ENCODE results near the gene SERPINH1.
A peak's percentile ranks its signal among the peaks of the same experiment; 100 is the strongest.

SERPINH1 gene

GRCh38 chr11:75596914-75597313, 34.9 kb downstream of the SERPINH1 start:
- DNase-seq (ENCODE audit: low spot score), result no peak

- peak; percentile 35 for DNase-seq (ENCODE audit: low spot score)
Observed at GRCh38 chr11:75597636-75598035, 35.6 kb downstream of the SERPINH1 start.

- DNase-seq (ENCODE audit: low spot score), result no peak
Observed at GRCh38 chr11:75598264-75598663, 36.2 kb downstream of the SERPINH1 start.

- no peak for DNase-seq (ENCODE audit: low spot score)
Observed at GRCh38 chr11:75598900-75599299, 36.8 kb downstream of the SERPINH1 start.

GRCh38 chr11:75600356-75600755, 38.3 kb downstream of the SERPINH1 start:
- no peak for DNase-seq (ENCODE audit: low spot score)

- no peak for DNase-seq (ENCODE audit: low spot score)
Observed at GRCh38 chr11:75601494-75601893, 39.4 kb downstream of the SERPINH1 start.

GRCh38 chr11:75602951-75603350, 40.9 kb downstream of the SERPINH1 start:
- DNase-seq (ENCODE audit: low spot score), result no peak

GRCh38 chr11:75603791-75604736, 42.0 kb downstream of the SERPINH1 start:
- no peak for DNase-seq (ENCODE audit: low spot score)

- DNase-seq (ENCODE audit: low spot score), result no peak
Observed at GRCh38 chr11:75606099-75606498, 44.0 kb downstream of the SERPINH1 start.

GRCh38 chr11:75611823-75612222, 49.8 kb downstream of the SERPINH1 start:
- no peak for DNase-seq (ENCODE audit: low spot score)

- no peak for DNase-seq (ENCODE audit: low spot score)
Observed at GRCh38 chr11:75615751-75616150, 53.7 kb downstream of the SERPINH1 start.

- no peak for DNase-seq (ENCODE audit: low spot score)
Observed at GRCh38 chr11:75616281-75616680, 54.2 kb downstream of the SERPINH1 start.
